Heart left ventricle (tissue), 16 donors: Measurements from ENCODE around the gene FOSL2. TPM values are rescaled to one million over a fixed set of nuclear protein-coding genes. Genes with fewer than 3 reads are reported as not detected.
A peak's percentile ranks its signal among the peaks of the same experiment; 100 is the strongest.

Experiments used
- ATAC-seq, 4 donors: fragments of 200-7000 bp; cut with Tn5 transposase; one replicate each; pipeline ENCODE4 v1.9.1; 2020 to 2022; ENCODE audit warnings: moderate library complexity in 4 of 4, mild to moderate bottlenecking in 3 of 4, moderate number of reproducible peaks in 1 of 4
- DNase-seq, 5 donors: peaks; one replicate each; pipeline ENCODE4 v3.0.0-alpha.2; 2020
- H3K27ac ChIP-seq, 12 donors: fragments of 200-600 bp; sonication (generic) in 4 of 12; one replicate each; pipeline versions ENCODE4 v1.5.0 to v1.8.0; 2016 to 2022; ENCODE audit warnings: mild to moderate bottlenecking in 2 of 12
- H3K27me3 ChIP-seq, 9 donors: fragments of 200-600 bp; sonication (generic) in 2 of 9; one replicate each; pipeline versions ENCODE4 v1.5.1 to v1.8.0; 2016 to 2022; ENCODE audit warnings: mild to moderate bottlenecking in 3 of 9
- H3K36me3 ChIP-seq, 9 donors: fragments of 200-600 bp; sonication (generic) in 2 of 9; one replicate each; pipeline versions ENCODE4 v1.5.0 to v1.8.0; 2018 to 2022; ENCODE audit warnings: mild to moderate bottlenecking in 2 of 9
- H3K4me1 ChIP-seq, 12 donors: fragments of 200-600 bp; sonication (generic) in 4 of 12; one replicate each; pipeline versions ENCODE4 v1.5.0 to v1.8.0; 2016 to 2022; ENCODE audit warnings: mild to moderate bottlenecking in 3 of 12
- H3K4me3 ChIP-seq, 12 donors: fragments of 200-600 bp; sonication (generic) in 4 of 12; one replicate each; pipeline versions ENCODE4 v1.5.0 to v1.8.0; 2017 to 2022; ENCODE audit warnings: mild to moderate bottlenecking in 9 of 12, moderate library complexity in 4 of 12
- H3K9me3 ChIP-seq, 12 donors: fragments of 200-600 bp; sonication (generic) in 4 of 12; one replicate each; pipeline versions ENCODE4 v1.5.0 to v1.8.0; 2016 to 2022; ENCODE audit warnings: mild to moderate bottlenecking in 1 of 12
- CTCF ChIP-seq, 12 donors: fragments of 200-600 bp; sonication (generic) in 4 of 12; IDR thresholded peaks; one replicate each; pipeline versions ENCODE4 v1.5.0 to v1.8.0; 2018 to 2022; ENCODE audit warnings: antibody characterized with exemption in 12 of 12, mild to moderate bottlenecking in 5 of 12
- POLR2A ChIP-seq, 2 donors: fragments of 450-650 bp; IDR thresholded peaks; one replicate each; pipeline ENCODE4 v1.6.1; 2017; ENCODE audit warnings: antibody characterized with exemption in 2 of 2, mild to moderate bottlenecking in 2 of 2, moderate library complexity in 2 of 2
- WGBS, 4 donors: extraction: QIAGEN DNeasy Blood & Tissue Kit in 2 of 4; methylation state at CpG; one replicate each; pipeline versions ENCODE4 v1.1.5 to v1.1.7; 2013 to 2018; 5-methylcytosine and 5-hydroxymethylcytosine counted together
- intact Hi-C, 10 donors: fragments of 100-400 bp; cut with DNase I; formaldehyde crosslinking; loops; one replicate each; pipeline versions ENCODE4 v1.11.1 to v1.14.2; 2022
- polyA plus RNA-seq, 2 donors: library from polyadenylated mRNA; stranded (reverse); fragments of 200-250 nt; gene quantifications; one replicate each; pipeline ENCODE4 v1.2.3, GENCODE V29; 2013
- total RNA-seq, 9 donors: library from RNA; depleted of rRNA in 2 of 9; stranded (reverse); fragments of >200 nt in 2 of 9; fragmentation: NEBNext Ultra II Directional in 3 of 9; extraction: Animal tissue kit (Norgen Biotek cat#: 25700) in 3 of 9; gene quantifications; one replicate each; pipeline versions ENCODE4 v1.1.0 to v1.2.4, GENCODE V29; 2016 to 2023
- donor health status: ischemic (EF 13 %, LVEDD 7.1; RV severe dilation, severe dysfunction).
- donor health status: healthy with polysubstance abuse.
- donor health status: DM: no; HTN: yes; CAD: no.
- donor health status: DM: no; HTN: no; CAD: no.
- donor health status: ischemic (EF 25% LVEDD 6.9; RV normal size, moderate dysfunction).
- donor health status: ischemic (EF 25% LVEDD 5.7; RV mildly dilated, moderate dysfunction).
- donor health status: healthy.
- donor health status: DM: yes; HTN: yes; CAD: no.
- donor health status: ischemic (EF 35%, LVEDD 5.7; RV mildly dilated, moderate dysfunction).
- donor health status: nonischemic (EF 11% LVEDD 7.7; RV severe dilation, severe dysfunction).
- donor health status: DM: yes; HTN: yes; CAD: no.
- donor health status: PGD.
- donor health status: ischemic (EF 29% LVEDD 5.4; RV normal size, mild dysfunction).
- donor health status: nonischemic (EF 23%, LVEDD 6.1; RV moderate dilation, normal function).

The FOSL2 gene
- total and polyA plus RNA-seq, 11 donors = 15.2 to 144 (median 50.2) TPM

GRCh38 chr2:28422908-28423741 is 30.5 kb downstream of the FOSL2 start:
- peak overlapping the region in 2 of 12 donors; percentile 8 to 80 for H3K27ac ChIP-seq
- WGBS, 4 donors = 73 to 78% (median 77%) methylated on average over 17 of the region's 17 CpGs

GRCh38 chr2:28423856-28424605 is 31.4 kb downstream of the FOSL2 start:
- ATAC-seq (peak in 3 of 4 donors; percentile 12 to 54 (median 48)), DNase-seq (no peak)
- Histone ChIP-seq H3K27me3 (no peaks in the 10 kb centered on the region), H3K27ac (peak overlapping the region in 3 of 12 donors; percentile 8 to 80 (median 13)), H3K4me1 (peaks cover 0 to 40% (median 0%) of the 10 kb centered on the region in 12 donors), H3K9me3 (no peaks in the 10 kb centered on the region), H3K4me3 (no peak overlapping the region), H3K36me3 (peaks cover 0 to 5% (median 0%) of the 10 kb centered on the region in 9 donors)
- intact Hi-C loops = no loop called here
- WGBS, 4 donors = 44 to 52% (median 47%) methylated on average over 7 of the region's 7 CpGs
- TF ChIP-seq POLR2A (IDR thresholded peaks at IDR 0.05) = no peak
- no peak for TF ChIP-seq CTCF (IDR thresholded peaks at IDR 0.05)

More at GRCh38 chr2:28422908-28423741, 30.5 kb downstream of the FOSL2 start:
- intact Hi-C loops = no loop called here
- Histone ChIP-seq H3K36me3 (peaks cover 0 to 9% (median 0%) of the 10 kb centered on the region in 9 donors), H3K4me1 (peaks cover 0 to 35% (median 0%) of the 10 kb centered on the region in 12 donors), H3K27me3 (no peaks in the 10 kb centered on the region), H3K4me3 (no peak overlapping the region), H3K9me3 (no peaks in the 10 kb centered on the region)
- TF ChIP-seq CTCF (IDR thresholded peaks at IDR 0.05) (no peak), POLR2A (IDR thresholded peaks at IDR 0.05) (no peak)
- ATAC-seq = peak in 1 of 4 donors; percentile 9
- DNase-seq = no peak

- Histone ChIP-seq H3K27ac (peak overlapping the region in 1 of 12 donors; percentile 80), H3K36me3 (peaks cover 0 to 5% (median 0%) of the 10 kb centered on the region in 9 donors), H3K9me3 (no peaks in the 10 kb centered on the region), H3K4me3 (no peak overlapping the region), H3K4me1 (peaks cover 0 to 40% (median 0%) of the 10 kb centered on the region in 12 donors), H3K27me3 (no peaks in the 10 kb centered on the region)
- DNase-seq (no peak), ATAC-seq (no peak)
- TF ChIP-seq CTCF (IDR thresholded peaks at IDR 0.05) = no peak
- TF ChIP-seq POLR2A (IDR thresholded peaks at IDR 0.05) = no peak
- intact Hi-C loops = no loop called here
- WGBS, 4 donors = 82 to 84% (median 82%) methylated on average over 2 of the region's 2 CpGs
Measured at GRCh38 chr2:28424799-28425463, 32.3 kb downstream of the FOSL2 start.
